ENCODE measurements around the gene OR7G3.

The OR7G3 gene

GRCh38 chr19:9151367-9151766 is 24.6 kb upstream of the OR7G3 start:
- H3K36me3 ChIP-seq (replicated peaks; ENCODE audit: insufficient read depth, low read length) = peaks cover 29% of the 10 kb centered on the region
- H3K4me3 ChIP-seq (ENCODE audit: low read length) = no peak overlapping the region
- H3F3A ChIP-seq (ENCODE audit: insufficient read depth, low read length) = no peaks in the 10 kb centered on the region
- H2AFZ ChIP-seq (ENCODE audit: low read length) = no peak overlapping the region
- no peak overlapping the region for H3K9ac ChIP-seq (ENCODE audit: low read length)
- peaks cover 94% of the 10 kb centered on the region for H3K79me2 ChIP-seq (ENCODE audit: low read length)
- no peak overlapping the region for H3K4me2 ChIP-seq (ENCODE audit: low read depth, low read length)
- DNase-seq = no peak
- no peaks in the 10 kb centered on the region for H3K4me1 ChIP-seq (ENCODE audit: low read length)
- TF ChIP-seq CTCF (IDR thresholded peaks at IDR 0.05; ENCODE audit: low read length) (no peak), EZH2 (optimal IDR thresholded peaks at IDR 0.05; ENCODE audit: low read depth, low read length) (no peak), EZH2phosphoT487 (IDR thresholded peaks at IDR 0.05; ENCODE audit: low read length) (no peak)
- no peak overlapping the region for H3K27ac ChIP-seq (ENCODE audit: low read length)
- H3K27me3 ChIP-seq (replicated peaks; ENCODE audit: insufficient read depth, low read length) = no peaks in the 10 kb centered on the region
- H4K20me1 ChIP-seq (ENCODE audit: insufficient read depth, low read length) = no peaks in the 10 kb centered on the region
- no peaks in the 10 kb centered on the region; the same call in 1 of the 2 replicates for H3K9me3 ChIP-seq (replicated peaks; ENCODE audit: insufficient read depth, low read length)
- no peaks in the 10 kb centered on the region for H3K9me2 ChIP-seq (replicated peaks; ENCODE audit: insufficient read depth, low read length)

DNA sequence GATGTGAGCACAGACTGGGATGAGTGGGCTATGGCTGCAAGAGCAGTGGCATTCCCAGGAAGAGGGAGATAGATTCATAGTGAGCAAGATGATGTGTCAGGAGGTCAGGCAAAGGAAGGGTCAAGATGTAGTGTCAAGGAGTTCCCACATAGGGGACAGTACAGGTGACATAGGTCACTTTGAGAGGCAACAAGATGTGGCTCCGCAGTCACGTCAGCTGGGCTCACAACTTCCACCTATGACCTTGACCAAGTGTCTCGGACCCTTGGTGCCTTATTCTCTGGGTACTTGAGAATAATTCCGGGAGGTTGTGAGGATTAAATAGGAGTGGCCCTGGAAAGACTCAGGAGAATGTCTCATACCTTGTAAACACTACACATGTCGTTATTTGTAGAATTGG is 23.9 kb upstream of the OR7G3 start:
- Histone ChIP-seq H3K9me3 (replicated peaks; ENCODE audit: insufficient read depth, low read length) (no peaks in the 10 kb centered on the region; the same call in 1 of the 2 replicates), H3K4me1 (ENCODE audit: low read length) (no peaks in the 10 kb centered on the region), H4K20me1 (ENCODE audit: insufficient read depth, low read length) (no peaks in the 10 kb centered on the region), H3K4me2 (ENCODE audit: low read depth, low read length) (no peak overlapping the region), H3K4me3 (ENCODE audit: low read length) (no peak overlapping the region), H3F3A (ENCODE audit: insufficient read depth, low read length) (no peaks in the 10 kb centered on the region), H3K9me2 (replicated peaks; ENCODE audit: insufficient read depth, low read length) (no peaks in the 10 kb centered on the region), H3K27ac (ENCODE audit: low read length) (no peak overlapping the region), H3K79me2 (ENCODE audit: low read length) (peaks cover 96% of the 10 kb centered on the region), H2AFZ (ENCODE audit: low read length) (no peak overlapping the region), H3K27me3 (replicated peaks; ENCODE audit: insufficient read depth, low read length) (no peaks in the 10 kb centered on the region), H3K9ac (ENCODE audit: low read length) (no peak overlapping the region), H3K36me3 (replicated peaks; ENCODE audit: insufficient read depth, low read length) (peaks cover 24% of the 10 kb centered on the region)
- TF ChIP-seq CTCF (IDR thresholded peaks at IDR 0.05; ENCODE audit: low read length) (no peak), EZH2phosphoT487 (IDR thresholded peaks at IDR 0.05; ENCODE audit: low read length) (no peak), EZH2 (optimal IDR thresholded peaks at IDR 0.05; ENCODE audit: low read depth, low read length) (no peak)
- DNase-seq = no peak

- Histone ChIP-seq H3K79me2 (ENCODE audit: low read length) (peaks cover 96% of the 10 kb centered on the region), H3K9me2 (replicated peaks; ENCODE audit: insufficient read depth, low read length) (no peaks in the 10 kb centered on the region), H3K4me1 (ENCODE audit: low read length) (no peaks in the 10 kb centered on the region), H2AFZ (ENCODE audit: low read length) (no peak overlapping the region), H3K36me3 (replicated peaks; ENCODE audit: insufficient read depth, low read length) (peaks cover 25% of the 10 kb centered on the region), H3K9ac (ENCODE audit: low read length) (no peak overlapping the region), H3K27ac (ENCODE audit: low read length) (no peak overlapping the region), H3K27me3 (replicated peaks; ENCODE audit: insufficient read depth, low read length) (no peaks in the 10 kb centered on the region), H3K4me3 (ENCODE audit: low read length) (no peak overlapping the region), H3K9me3 (replicated peaks; ENCODE audit: insufficient read depth, low read length) (peaks cover 3% of the 10 kb centered on the region; the same call in 1 of the 2 replicates), H3K4me2 (ENCODE audit: low read depth, low read length) (no peak overlapping the region), H3F3A (ENCODE audit: insufficient read depth, low read length) (no peaks in the 10 kb centered on the region), H4K20me1 (ENCODE audit: insufficient read depth, low read length) (no peaks in the 10 kb centered on the region)
- DNase-seq = no peak
- TF ChIP-seq EZH2 (optimal IDR thresholded peaks at IDR 0.05; ENCODE audit: low read depth, low read length) (no peak), CTCF (IDR thresholded peaks at IDR 0.05; ENCODE audit: low read length) (no peak), EZH2phosphoT487 (IDR thresholded peaks at IDR 0.05; ENCODE audit: low read length) (no peak)
These were observed 23.2 kb upstream of the OR7G3 start for GRCh38 chr19:9149997-9150396.

Data from MM.1S (cell line).